ENCODE measurements around the gene REG1B. TPM values are rescaled to one million over a fixed set of nuclear protein-coding genes. Genes with fewer than 3 reads are reported as not detected.

The REG1B gene
- total RNA-seq (ENCODE audit: unreplicated experiment) = not detected
- long read RNA-seq = 0 reads

DNA sequence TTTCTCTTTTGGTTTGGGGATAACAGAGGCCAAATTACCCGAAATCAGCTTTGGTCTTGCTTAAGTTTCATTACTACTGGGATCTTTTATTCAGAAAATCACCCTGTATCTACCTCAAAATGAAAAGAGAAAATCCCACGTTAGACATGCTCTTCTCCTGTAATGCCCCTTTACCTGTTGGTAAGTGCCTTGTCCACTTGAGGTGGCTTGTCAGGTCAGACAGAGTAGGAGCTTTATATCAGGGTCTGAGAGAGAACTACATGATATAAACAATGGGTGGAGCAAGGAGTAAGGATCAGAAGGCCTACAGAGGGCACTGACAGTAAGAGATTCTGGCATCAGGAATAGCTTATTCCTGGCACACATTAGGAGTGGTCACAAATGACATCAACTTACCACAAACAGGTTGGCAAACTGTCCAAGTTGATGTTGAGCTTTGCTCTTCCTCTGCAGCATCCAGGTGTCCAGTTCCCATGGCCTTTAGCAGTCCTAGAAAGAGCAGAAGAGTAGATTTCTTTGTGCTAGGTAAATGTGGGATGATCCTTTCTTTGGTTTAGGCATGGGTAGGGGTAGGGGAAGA, at the start of gene REG1B:
Gene REG1B, minus strand, starts transcription at position 209 of the 580 bp plus-strand sequence. CDS start 381 bp downstream, outside the sequence.
- no peaks in the 10 kb centered on the region for H3K36me3 Mint-ChIP-seq (ENCODE audit: unreplicated experiment)
- no peak within 1 kb of the TSS for H3K4me3 Mint-ChIP-seq (ENCODE audit: unreplicated experiment)
- DNase-seq = no peak
- peaks cover 2% of the 10 kb centered on the region for H3K27me3 Mint-ChIP-seq (ENCODE audit: unreplicated experiment)
- no peak within 1 kb of the TSS for H3K27ac Mint-ChIP-seq (ENCODE audit: unreplicated experiment)
- TF ChIP-seq, protein P1, sequence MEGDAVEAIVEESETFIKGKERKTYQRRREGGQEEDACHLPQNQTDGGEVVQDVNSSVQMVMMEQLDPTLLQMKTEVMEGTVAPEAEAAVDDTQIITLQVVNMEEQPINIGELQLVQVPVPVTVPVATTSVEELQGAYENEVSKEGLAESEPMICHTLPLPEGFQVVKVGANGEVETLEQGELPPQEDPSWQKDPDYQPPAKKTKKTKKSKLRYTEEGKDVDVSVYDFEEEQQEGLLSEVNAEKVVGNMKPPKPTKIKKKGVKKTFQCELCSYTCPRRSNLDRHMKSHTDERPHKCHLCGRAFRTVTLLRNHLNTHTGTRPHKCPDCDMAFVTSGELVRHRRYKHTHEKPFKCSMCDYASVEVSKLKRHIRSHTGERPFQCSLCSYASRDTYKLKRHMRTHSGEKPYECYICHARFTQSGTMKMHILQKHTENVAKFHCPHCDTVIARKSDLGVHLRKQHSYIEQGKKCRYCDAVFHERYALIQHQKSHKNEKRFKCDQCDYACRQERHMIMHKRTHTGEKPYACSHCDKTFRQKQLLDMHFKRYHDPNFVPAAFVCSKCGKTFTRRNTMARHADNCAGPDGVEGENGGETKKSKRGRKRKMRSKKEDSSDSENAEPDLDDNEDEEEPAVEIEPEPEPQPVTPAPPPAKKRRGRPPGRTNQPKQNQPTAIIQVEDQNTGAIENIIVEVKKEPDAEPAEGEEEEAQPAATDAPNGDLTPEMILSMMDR (IDR thresholded peaks at IDR 0.05; ENCODE audit: partially characterized antibody, unreplicated experiment) = no peak
- peaks cover 4% of the 10 kb centered on the region for H3K4me1 Mint-ChIP-seq (ENCODE audit: low read depth, unreplicated experiment)
- H3K9me3 Mint-ChIP-seq (ENCODE audit: unreplicated experiment) = peaks cover 2% of the 10 kb centered on the region

GRCh38 chr2:79131687-79132086, 43.9 kb upstream of the REG1B start:
- Mint-ChIP-seq H3K4me1 (ENCODE audit: low read depth, unreplicated experiment) (no peaks in the 10 kb centered on the region), H3K36me3 (ENCODE audit: unreplicated experiment) (no peaks in the 10 kb centered on the region), H3K27ac (ENCODE audit: unreplicated experiment) (no peak overlapping the region), H3K27me3 (ENCODE audit: unreplicated experiment) (no peaks in the 10 kb centered on the region), H3K4me3 (ENCODE audit: unreplicated experiment) (no peak overlapping the region), H3K9me3 (ENCODE audit: unreplicated experiment) (no peaks in the 10 kb centered on the region)
- DNase-seq = no peak
- TF ChIP-seq, protein P1 (IDR thresholded peaks at IDR 0.05; ENCODE audit: partially characterized antibody, unreplicated experiment) = no peak

DNA sequence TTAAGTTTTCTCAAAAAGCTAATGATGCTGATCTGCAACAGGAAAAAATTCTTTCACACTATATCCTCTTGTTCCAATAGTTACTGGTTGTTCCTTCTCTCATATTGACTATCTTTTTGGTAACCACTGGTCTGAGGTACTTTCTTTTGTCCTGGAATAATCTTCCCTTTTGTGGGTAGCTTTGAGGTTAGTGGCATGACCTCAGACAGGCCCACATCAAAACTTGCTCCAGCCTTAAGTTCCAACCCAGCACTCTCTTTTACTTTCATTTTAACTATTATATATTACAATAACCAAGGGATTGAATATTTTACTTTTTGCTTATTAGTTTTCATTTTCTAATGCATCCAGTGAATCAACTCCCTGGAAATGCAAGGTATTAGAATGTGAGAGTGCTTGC, 42.0 kb upstream of the REG1B start:
- TF ChIP-seq, protein P1 (IDR thresholded peaks at IDR 0.05; ENCODE audit: partially characterized antibody, unreplicated experiment) = no peak
- Mint-ChIP-seq H3K4me3 (ENCODE audit: unreplicated experiment) (no peak overlapping the region), H3K27me3 (ENCODE audit: unreplicated experiment) (no peaks in the 10 kb centered on the region), H3K36me3 (ENCODE audit: unreplicated experiment) (no peaks in the 10 kb centered on the region), H3K4me1 (ENCODE audit: low read depth, unreplicated experiment) (no peaks in the 10 kb centered on the region), H3K9me3 (ENCODE audit: unreplicated experiment) (no peaks in the 10 kb centered on the region), H3K27ac (ENCODE audit: unreplicated experiment) (no peak overlapping the region)
- no peak for DNase-seq

DNA sequence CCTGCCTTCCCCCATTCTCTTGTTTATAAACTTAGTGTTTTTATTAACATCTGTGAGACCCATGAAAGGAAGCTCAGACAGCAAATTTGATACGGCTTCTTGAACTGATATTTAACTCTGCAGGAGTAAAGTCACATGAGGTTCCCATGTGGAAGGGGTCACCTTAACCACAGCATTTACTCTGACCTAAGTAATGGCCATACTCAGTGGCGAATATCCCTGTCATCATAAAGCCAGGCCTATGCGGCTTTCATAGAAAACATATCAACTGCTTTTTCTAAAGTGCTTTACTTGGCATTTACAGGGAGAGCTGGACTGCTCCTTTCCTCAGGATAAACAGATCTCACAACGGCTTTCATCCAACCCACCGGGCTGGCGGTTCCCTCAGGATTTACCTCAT, 41.5 kb upstream of the REG1B start:
- Mint-ChIP-seq H3K27me3 (ENCODE audit: unreplicated experiment) (no peaks in the 10 kb centered on the region), H3K4me3 (ENCODE audit: unreplicated experiment) (no peak overlapping the region), H3K9me3 (ENCODE audit: unreplicated experiment) (no peaks in the 10 kb centered on the region), H3K4me1 (ENCODE audit: low read depth, unreplicated experiment) (no peaks in the 10 kb centered on the region), H3K27ac (ENCODE audit: unreplicated experiment) (no peak overlapping the region), H3K36me3 (ENCODE audit: unreplicated experiment) (no peaks in the 10 kb centered on the region)
- TF ChIP-seq, protein P1 (IDR thresholded peaks at IDR 0.05; ENCODE audit: partially characterized antibody, unreplicated experiment) = no peak
- no peak for DNase-seq

GRCh38 chr2:79128406-79128805, 40.6 kb upstream of the REG1B start:
- DNase-seq = no peak
- no peaks in the 10 kb centered on the region for H3K27me3 Mint-ChIP-seq (ENCODE audit: unreplicated experiment)
- TF ChIP-seq, protein P1 (IDR thresholded peaks at IDR 0.05; ENCODE audit: partially characterized antibody, unreplicated experiment) = no peak
- H3K4me1 Mint-ChIP-seq (ENCODE audit: low read depth, unreplicated experiment) = no peaks in the 10 kb centered on the region
- no peak overlapping the region for H3K27ac Mint-ChIP-seq (ENCODE audit: unreplicated experiment)
- no peak overlapping the region for H3K4me3 Mint-ChIP-seq (ENCODE audit: unreplicated experiment)
- H3K9me3 Mint-ChIP-seq (ENCODE audit: unreplicated experiment) = no peaks in the 10 kb centered on the region
- H3K36me3 Mint-ChIP-seq (ENCODE audit: unreplicated experiment) = no peaks in the 10 kb centered on the region

All from glutamatergic neuron (in vitro differentiated cells).